ENCODE measurements around the gene ID2.

Gene ID2

GRCh38 chr2:8694737-8695136 lies 12.9 kb downstream of the ID2 start:
- peaks cover 0 to 5% (median 0%) of the 10 kb centered on the region in 3 experiments for H3K27me3 ChIP-seq (ENCODE audit: control insufficient read depth in 3 of 3, insufficient read depth in 3 of 3, low read depth in 1 of 3, low read length in 3 of 3)
- no peak overlapping the region for H2BK15ac ChIP-seq (ENCODE audit: low read length)
- no peak overlapping the region for H2AFZ ChIP-seq (ENCODE audit: low read length)
- no peak overlapping the region for H3K23ac ChIP-seq (ENCODE audit: low read depth, low read length, poor library complexity)
- no peak overlapping the region for H2BK120ac ChIP-seq (ENCODE audit: low read depth, low read length)
- no peak overlapping the region for H3K18ac ChIP-seq (ENCODE audit: low read length)
- H2BK5ac ChIP-seq (ENCODE audit: low read length) = no peak overlapping the region
- no peak overlapping the region for H3K4me3 ChIP-seq (ENCODE audit: low read length in 2 of 2)
- no peak overlapping the region for H3K9ac ChIP-seq (ENCODE audit: low read depth, low read length, poor library complexity)
- no peaks in the 10 kb centered on the region for H3K9me3 ChIP-seq (replicated peaks in 1 of 2; ENCODE audit: control insufficient read depth in 2 of 2, insufficient read depth in 1 of 2, low read depth in 1 of 2, low read length in 2 of 2)
- no peak overlapping the region for H3K4me2 ChIP-seq (ENCODE audit: insufficient read depth, low read length, poor library complexity, severe bottlenecking)
- H3K27ac ChIP-seq (replicated peaks; ENCODE audit: low read length) = no peak overlapping the region
- H4K8ac ChIP-seq (ENCODE audit: low read depth, low read length) = no peak overlapping the region
- DNase-seq (ENCODE audit: low spot score) = no peak
- no peak overlapping the region for H2BK12ac ChIP-seq (ENCODE audit: low read length)
- H3K4me1 ChIP-seq (ENCODE audit: control insufficient read depth in 2 of 2, insufficient read depth in 1 of 2, low read depth in 1 of 2, low read length in 2 of 2) = peaks cover 0 to 2% of the 10 kb centered on the region in 2 donors
- H3K79me1 ChIP-seq (ENCODE audit: low read depth, low read length) = no peaks in the 10 kb centered on the region
- H3K14ac ChIP-seq (ENCODE audit: low read length) = no peak overlapping the region
- no peak overlapping the region for H2AK5ac ChIP-seq (ENCODE audit: low read depth, low read length)
- H4K91ac ChIP-seq (ENCODE audit: low read depth, low read length, poor library complexity) = no peak overlapping the region
- WGBS, 2 donors (ENCODE audit: extremely low coverage in 2 of 2, insufficient read length in 2 of 2, insufficient replicate concordance in 1 of 2) = no CpG with 5 or more reads among the region's 8 CpGs
- H3K4ac ChIP-seq (ENCODE audit: low read length) = no peak overlapping the region
- no peaks in the 10 kb centered on the region for H3K36me3 ChIP-seq (replicated peaks in 1 of 2; ENCODE audit: control insufficient read depth in 2 of 2, insufficient read depth in 2 of 2, low read length in 2 of 2)

- H3K9ac ChIP-seq (ENCODE audit: low read depth, low read length, poor library complexity) = no peak overlapping the region
- WGBS, 2 donors (ENCODE audit: extremely low coverage in 2 of 2, insufficient read length in 2 of 2, insufficient replicate concordance in 1 of 2) = no CpG with 5 or more reads among the region's 5 CpGs
- no peak overlapping the region for H4K8ac ChIP-seq (ENCODE audit: low read depth, low read length)
These were observed 15.3 kb downstream of the ID2 start for GRCh38 chr2:8697190-8697589.

GRCh38 chr2:8699839-8700238 lies 18.0 kb downstream of the ID2 start:
- no CpG with 5 or more reads among the region's 7 CpGs for WGBS, 2 donors (ENCODE audit: extremely low coverage in 2 of 2, insufficient read length in 2 of 2, insufficient replicate concordance in 1 of 2)
- H3K4me1 ChIP-seq (ENCODE audit: control insufficient read depth in 2 of 2, insufficient read depth in 1 of 2, low read depth in 1 of 2, low read length in 2 of 2) = no peaks in the 10 kb centered on the region

More at GRCh38 chr2:8697190-8697589, 15.3 kb downstream of the ID2 start:
- Histone ChIP-seq H3K27me3 (ENCODE audit: control insufficient read depth in 3 of 3, insufficient read depth in 3 of 3, low read depth in 1 of 3, low read length in 3 of 3) (peaks cover 0 to 5% (median 0%) of the 10 kb centered on the region in 3 experiments), H2AK5ac (ENCODE audit: low read depth, low read length) (no peak overlapping the region), H3K79me1 (ENCODE audit: low read depth, low read length) (no peaks in the 10 kb centered on the region), H2BK15ac (ENCODE audit: low read length) (no peak overlapping the region), H3K23ac (ENCODE audit: low read depth, low read length, poor library complexity) (no peak overlapping the region), H3K14ac (ENCODE audit: low read length) (no peak overlapping the region), H2BK12ac (ENCODE audit: low read length) (no peak overlapping the region), H3K18ac (ENCODE audit: low read length) (no peak overlapping the region), H3K4me3 (ENCODE audit: low read length in 2 of 2) (no peak overlapping the region), H3K4me2 (ENCODE audit: insufficient read depth, low read length, poor library complexity, severe bottlenecking) (no peak overlapping the region), H3K9me3 (replicated peaks in 1 of 2; ENCODE audit: control insufficient read depth in 2 of 2, insufficient read depth in 1 of 2, low read depth in 1 of 2, low read length in 2 of 2) (no peaks in the 10 kb centered on the region), H2AFZ (ENCODE audit: low read length) (no peak overlapping the region), H3K4me1 (ENCODE audit: control insufficient read depth in 2 of 2, insufficient read depth in 1 of 2, low read depth in 1 of 2, low read length in 2 of 2) (peaks cover 0 to 2% of the 10 kb centered on the region in 2 donors), H3K4ac (ENCODE audit: low read length) (no peak overlapping the region), H2BK5ac (ENCODE audit: low read length) (no peak overlapping the region), H2BK120ac (ENCODE audit: low read depth, low read length) (no peak overlapping the region), H3K36me3 (replicated peaks in 1 of 2; ENCODE audit: control insufficient read depth in 2 of 2, insufficient read depth in 2 of 2, low read length in 2 of 2) (no peaks in the 10 kb centered on the region), H3K27ac (replicated peaks; ENCODE audit: low read length) (no peak overlapping the region), H4K91ac (ENCODE audit: low read depth, low read length, poor library complexity) (no peak overlapping the region)
- DNase-seq (ENCODE audit: low spot score) = no peak

GRCh38 chr2:8701681-8702379 lies 20.0 kb downstream of the ID2 start:
- H2BK120ac ChIP-seq (ENCODE audit: low read depth, low read length) = no peak overlapping the region
- H3K27ac ChIP-seq (replicated peaks; ENCODE audit: low read length) = no peak overlapping the region
- no peaks in the 10 kb centered on the region for H3K79me1 ChIP-seq (ENCODE audit: low read depth, low read length)
- no peak overlapping the region for H3K4ac ChIP-seq (ENCODE audit: low read length)
- H2AFZ ChIP-seq (ENCODE audit: low read length) = peak overlapping the region; percentile 38
- no peak overlapping the region for H2BK5ac ChIP-seq (ENCODE audit: low read length)
- no peaks in the 10 kb centered on the region for H3K4me1 ChIP-seq (ENCODE audit: control insufficient read depth in 2 of 2, insufficient read depth in 1 of 2, low read depth in 1 of 2, low read length in 2 of 2)
- no peak overlapping the region for H3K23ac ChIP-seq (ENCODE audit: low read depth, low read length, poor library complexity)
- no peak overlapping the region for H3K18ac ChIP-seq (ENCODE audit: low read length)
- H4K8ac ChIP-seq (ENCODE audit: low read depth, low read length) = no peak overlapping the region
- H3K27me3 ChIP-seq (ENCODE audit: control insufficient read depth in 3 of 3, insufficient read depth in 3 of 3, low read depth in 1 of 3, low read length in 3 of 3) = peaks cover 0 to 6% (median 2%) of the 10 kb centered on the region in 3 experiments
- no peak overlapping the region for H2AK5ac ChIP-seq (ENCODE audit: low read depth, low read length)
- no peaks in the 10 kb centered on the region for H3K36me3 ChIP-seq (replicated peaks in 1 of 2; ENCODE audit: control insufficient read depth in 2 of 2, insufficient read depth in 2 of 2, low read length in 2 of 2)
- no peak overlapping the region for H3K4me3 ChIP-seq (ENCODE audit: low read length in 2 of 2)
- H3K9ac ChIP-seq (ENCODE audit: low read depth, low read length, poor library complexity) = no peak overlapping the region
- WGBS, 2 donors (ENCODE audit: extremely low coverage in 2 of 2, insufficient read length in 2 of 2, insufficient replicate concordance in 1 of 2) = no CpG with 5 or more reads among the region's 16 CpGs
- no peak for DNase-seq (ENCODE audit: low spot score)
- no peak overlapping the region for H4K91ac ChIP-seq (ENCODE audit: low read depth, low read length, poor library complexity)
- H2BK15ac ChIP-seq (ENCODE audit: low read length) = no peak overlapping the region
- H3K9me3 ChIP-seq (replicated peaks in 1 of 2; ENCODE audit: control insufficient read depth in 2 of 2, insufficient read depth in 1 of 2, low read depth in 1 of 2, low read length in 2 of 2) = no peaks in the 10 kb centered on the region
- H2BK12ac ChIP-seq (ENCODE audit: low read length) = no peak overlapping the region
- no peak overlapping the region for H3K4me2 ChIP-seq (ENCODE audit: insufficient read depth, low read length, poor library complexity, severe bottlenecking)
- H3K14ac ChIP-seq (ENCODE audit: low read length) = no peak overlapping the region

More at GRCh38 chr2:8699839-8700238, 18.0 kb downstream of the ID2 start:
- no peaks in the 10 kb centered on the region for H3K36me3 ChIP-seq (replicated peaks in 1 of 2; ENCODE audit: control insufficient read depth in 2 of 2, insufficient read depth in 2 of 2, low read length in 2 of 2)
- H2BK12ac ChIP-seq (ENCODE audit: low read length) = no peak overlapping the region
- no peak overlapping the region for H4K91ac ChIP-seq (ENCODE audit: low read depth, low read length, poor library complexity)
- no peaks in the 10 kb centered on the region for H3K9me3 ChIP-seq (replicated peaks in 1 of 2; ENCODE audit: control insufficient read depth in 2 of 2, insufficient read depth in 1 of 2, low read depth in 1 of 2, low read length in 2 of 2)
- no peaks in the 10 kb centered on the region for H3K79me1 ChIP-seq (ENCODE audit: low read depth, low read length)
- H3K14ac ChIP-seq (ENCODE audit: low read length) = no peak overlapping the region
- no peak overlapping the region for H3K9ac ChIP-seq (ENCODE audit: low read depth, low read length, poor library complexity)
- H3K27me3 ChIP-seq (ENCODE audit: control insufficient read depth in 3 of 3, insufficient read depth in 3 of 3, low read depth in 1 of 3, low read length in 3 of 3) = peaks cover 0 to 5% (median 2%) of the 10 kb centered on the region in 3 experiments
- H3K23ac ChIP-seq (ENCODE audit: low read depth, low read length, poor library complexity) = no peak overlapping the region
- H2BK120ac ChIP-seq (ENCODE audit: low read depth, low read length) = no peak overlapping the region
- H3K4ac ChIP-seq (ENCODE audit: low read length) = no peak overlapping the region
- no peak overlapping the region for H2BK15ac ChIP-seq (ENCODE audit: low read length)
- no peak overlapping the region for H2AK5ac ChIP-seq (ENCODE audit: low read depth, low read length)
- no peak overlapping the region for H2BK5ac ChIP-seq (ENCODE audit: low read length)
- no peak overlapping the region for H3K27ac ChIP-seq (replicated peaks; ENCODE audit: low read length)
- H2AFZ ChIP-seq (ENCODE audit: low read length) = no peak overlapping the region
- no peak for DNase-seq (ENCODE audit: low spot score)
- no peak overlapping the region for H3K4me3 ChIP-seq (ENCODE audit: low read length in 2 of 2)
- no peak overlapping the region for H4K8ac ChIP-seq (ENCODE audit: low read depth, low read length)
- H3K4me2 ChIP-seq (ENCODE audit: insufficient read depth, low read length, poor library complexity, severe bottlenecking) = no peak overlapping the region
- no peak overlapping the region for H3K18ac ChIP-seq (ENCODE audit: low read length)
